ENCODE data around the gene WNT1. TPM values are rescaled to one million over a fixed set of nuclear protein-coding genes. Genes with fewer than 3 reads are reported as not detected.

WNT1 gene
- total RNA-seq, result not detected

- WGBS, result 0% methylated on average over 15 of the region's 45 CpGs
- peaks cover 29% of the 10 kb centered on the region for H3K27me3 ChIP-seq (replicated peaks; ENCODE audit: insufficient read depth)
- DNase-seq (ENCODE audit: low spot score), result no peak
- no peaks in the 10 kb centered on the region for H3K9me3 ChIP-seq
- TF ChIP-seq POLR2AphosphoS5 (IDR thresholded peaks at IDR 0.05), result no peak
- TF ChIP-seq CTCF (IDR thresholded peaks at IDR 0.05), result no peak
- no peak for TF ChIP-seq POLR2A (IDR thresholded peaks at IDR 0.05)
- intact Hi-C loops (cut with DNase I), result no loop called here
- H3K4me1 ChIP-seq (replicated peaks), result peaks cover 12% of the 10 kb centered on the region
- H3K27ac ChIP-seq, result no peak within 1 kb of the TSS
- peak within 1 kb of the TSS; percentile 6 to 9 for H3K4me3 ChIP-seq
- H3K36me3 ChIP-seq, result no peaks in the 10 kb centered on the region
Observed at GRCh38 chr12:48978291-48978740, at the start of gene WNT1. Gene WNT1 (plus strand): TSS chr12:48978322. CDS start chr12:48978651, 329 bp downstream.

- no peaks in the 10 kb centered on the region for H3K27me3 ChIP-seq (replicated peaks; ENCODE audit: insufficient read depth)
- H3K4me1 ChIP-seq (replicated peaks), result no peaks in the 10 kb centered on the region
- no peak for DNase-seq (ENCODE audit: low spot score)
- H3K27ac ChIP-seq, result no peak overlapping the region
- no peaks in the 10 kb centered on the region for H3K36me3 ChIP-seq
- no peak overlapping the region for H3K4me3 ChIP-seq
- WGBS, result 83% methylated on average over 1 of the region's 1 CpG
- no peaks in the 10 kb centered on the region for H3K9me3 ChIP-seq
- intact Hi-C loops (cut with DNase I), result no loop called here
- TF ChIP-seq POLR2AphosphoS5 (IDR thresholded peaks at IDR 0.05), result no peak
- TF ChIP-seq POLR2A (IDR thresholded peaks at IDR 0.05), result no peak
- no peak for TF ChIP-seq CTCF (IDR thresholded peaks at IDR 0.05)
Observed at GRCh38 chr12:48929551-48929950, 48.6 kb upstream of the WNT1 start.

- no peak for DNase-seq (ENCODE audit: low spot score)
- Histone ChIP-seq H3K27me3 (replicated peaks; ENCODE audit: insufficient read depth) (no peaks in the 10 kb centered on the region), H3K27ac (no peak overlapping the region), H3K9me3 (no peaks in the 10 kb centered on the region), H3K4me3 (no peak overlapping the region), H3K36me3 (no peaks in the 10 kb centered on the region), H3K4me1 (replicated peaks) (no peaks in the 10 kb centered on the region)
- 65% methylated on average over 4 of the region's 4 CpGs for WGBS
- intact Hi-C loops (cut with DNase I), result loop anchor here (10.0 kb wide), 1 partner anchor 76 kb away; the partner anchor contains the start of gene DDX23
- TF ChIP-seq CTCF (IDR thresholded peaks at IDR 0.05), result no peak
- TF ChIP-seq POLR2A (IDR thresholded peaks at IDR 0.05), result no peak
- TF ChIP-seq POLR2AphosphoS5 (IDR thresholded peaks at IDR 0.05), result no peak
Observed at GRCh38 chr12:48930475-48930874, 47.6 kb upstream of the WNT1 start.

GRCh38 chr12:48932878-48933277 is 45.2 kb upstream of the WNT1 start:
- 79% methylated on average over 2 of the region's 2 CpGs for WGBS
- H3K4me3 ChIP-seq, result no peak overlapping the region
- H3K4me1 ChIP-seq (replicated peaks), result no peaks in the 10 kb centered on the region
- H3K9me3 ChIP-seq, result no peaks in the 10 kb centered on the region
- H3K36me3 ChIP-seq, result no peaks in the 10 kb centered on the region
- TF ChIP-seq POLR2AphosphoS5 (IDR thresholded peaks at IDR 0.05) (no peak), POLR2A (IDR thresholded peaks at IDR 0.05) (no peak), CTCF (IDR thresholded peaks at IDR 0.05) (no peak)
- no peak for DNase-seq (ENCODE audit: low spot score)
- no peaks in the 10 kb centered on the region for H3K27me3 ChIP-seq (replicated peaks; ENCODE audit: insufficient read depth)
- intact Hi-C loops (cut with DNase I), result loop anchor here (10.0 kb wide), 1 partner anchor 78 kb away; the partner anchor contains the start of gene DDX23
- no peak overlapping the region for H3K27ac ChIP-seq

DNA sequence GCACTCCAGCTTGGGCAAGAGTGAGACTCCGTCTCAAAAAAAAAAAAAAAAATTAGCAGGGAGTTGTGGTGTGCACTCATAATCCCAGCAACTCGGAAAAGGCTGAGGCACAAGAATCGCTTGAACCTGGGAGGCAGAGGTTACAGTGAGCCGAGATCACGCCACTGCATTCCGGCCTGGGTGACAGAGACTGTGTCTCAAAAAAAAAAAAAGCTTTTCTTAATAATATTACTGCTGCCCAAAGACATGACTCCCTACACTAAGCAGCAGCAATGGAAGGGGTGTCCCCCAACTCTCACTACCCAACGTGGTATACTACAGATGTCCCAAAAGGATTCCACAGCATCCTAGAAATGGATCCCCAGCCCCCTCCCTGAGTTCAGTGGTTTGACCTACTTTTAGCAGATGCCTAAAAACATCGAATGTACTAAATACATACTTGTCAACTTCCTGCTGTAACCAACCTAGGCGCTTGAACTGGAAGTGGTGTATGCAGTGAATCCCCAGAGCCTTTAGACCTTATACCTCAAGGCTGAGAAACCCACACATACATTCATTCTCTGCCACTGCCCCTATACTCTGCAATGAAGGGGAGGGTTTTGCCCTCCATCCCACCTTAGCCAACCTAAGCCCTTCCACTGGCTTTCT is 44.3 kb upstream of the WNT1 start:
- Histone ChIP-seq H3K27me3 (replicated peaks; ENCODE audit: insufficient read depth) (no peaks in the 10 kb centered on the region), H3K9me3 (no peaks in the 10 kb centered on the region), H3K4me1 (replicated peaks) (no peaks in the 10 kb centered on the region), H3K36me3 (no peaks in the 10 kb centered on the region), H3K4me3 (no peak overlapping the region), H3K27ac (no peak overlapping the region)
- WGBS, result 90% methylated on average over 9 of the region's 9 CpGs
- TF ChIP-seq POLR2AphosphoS5 (IDR thresholded peaks at IDR 0.05) (no peak), CTCF (IDR thresholded peaks at IDR 0.05) (no peak), POLR2A (IDR thresholded peaks at IDR 0.05) (no peak)
- intact Hi-C loops (cut with DNase I), result loop anchor here (10.0 kb wide), 1 partner anchor 79 kb away; the partner anchor contains the start of gene DDX23
- DNase-seq (ENCODE audit: low spot score), result no peak

All from prostate gland (tissue), 2 donors.